HG03196 (cell line): Measurements from ENCODE around the gene EGLN1.

ENCODE experiments used
- ATAC-seq: cut with Tn5 transposase; IDR thresholded peaks from one replicate; pipeline ENCODE4 v1.9.1; 2021; ENCODE audit not compliant: unreplicated experiment

EGLN1 gene

DNA sequence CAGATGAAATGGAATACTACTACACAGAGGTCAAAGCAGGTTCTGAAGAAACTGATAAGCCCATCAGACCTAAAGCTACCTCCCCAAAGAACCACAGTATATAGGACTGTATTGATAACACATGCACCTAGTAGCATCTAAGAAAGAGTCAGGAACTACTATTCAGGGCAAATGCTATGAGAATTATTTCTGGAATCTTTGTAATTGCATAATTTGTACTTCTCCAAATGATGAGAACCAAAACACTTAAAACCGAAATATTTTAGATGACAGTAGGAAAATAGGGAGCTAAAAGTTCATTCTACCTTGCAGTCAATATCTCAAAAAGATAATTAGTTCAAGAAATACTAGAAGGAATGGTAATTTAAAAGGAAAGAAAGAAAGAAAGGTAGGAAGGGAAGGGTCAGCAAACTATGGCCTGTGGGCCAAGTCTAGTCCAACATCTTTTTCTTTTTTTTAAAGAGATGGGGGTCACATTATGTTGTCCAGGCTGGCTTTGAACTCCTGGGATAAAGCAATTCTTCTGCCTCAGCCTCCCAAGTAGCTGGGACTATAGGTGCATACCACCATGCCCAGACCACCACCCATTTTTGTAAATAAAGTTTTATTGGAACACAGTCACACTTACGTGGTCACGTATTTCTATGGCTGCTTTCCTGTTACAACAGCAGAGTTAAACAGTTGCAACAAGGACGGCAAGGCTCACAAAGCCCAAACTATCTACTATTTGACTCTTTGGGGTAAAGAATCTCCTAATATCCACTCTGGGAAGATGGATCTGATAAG lies 24.0 kb downstream of the EGLN1 start:
- ATAC-seq = no peak

DNA sequence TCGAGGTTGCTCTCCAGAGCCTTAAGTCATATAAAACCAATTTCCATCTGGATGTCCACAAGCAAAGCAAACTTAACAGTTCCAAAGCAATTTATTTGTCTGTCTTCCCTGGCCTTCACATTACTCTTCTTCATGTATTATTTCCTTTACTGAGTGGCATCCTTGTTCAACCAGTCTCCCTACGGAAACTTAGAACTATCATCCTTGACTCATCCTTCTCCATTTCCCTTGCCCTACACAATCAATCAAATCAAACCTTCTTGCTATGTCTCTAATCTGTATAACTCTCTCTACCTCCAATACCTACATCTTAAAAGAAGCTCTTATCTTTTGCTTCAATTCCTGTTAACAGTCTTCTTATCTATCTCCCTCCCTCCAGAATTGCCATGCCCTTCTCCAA lies 25.4 kb downstream of the EGLN1 start:
- ATAC-seq = no peak

GRCh38 chr1:231395998-231396390 lies 26.1 kb downstream of the EGLN1 start:
- no peak for ATAC-seq

DNA sequence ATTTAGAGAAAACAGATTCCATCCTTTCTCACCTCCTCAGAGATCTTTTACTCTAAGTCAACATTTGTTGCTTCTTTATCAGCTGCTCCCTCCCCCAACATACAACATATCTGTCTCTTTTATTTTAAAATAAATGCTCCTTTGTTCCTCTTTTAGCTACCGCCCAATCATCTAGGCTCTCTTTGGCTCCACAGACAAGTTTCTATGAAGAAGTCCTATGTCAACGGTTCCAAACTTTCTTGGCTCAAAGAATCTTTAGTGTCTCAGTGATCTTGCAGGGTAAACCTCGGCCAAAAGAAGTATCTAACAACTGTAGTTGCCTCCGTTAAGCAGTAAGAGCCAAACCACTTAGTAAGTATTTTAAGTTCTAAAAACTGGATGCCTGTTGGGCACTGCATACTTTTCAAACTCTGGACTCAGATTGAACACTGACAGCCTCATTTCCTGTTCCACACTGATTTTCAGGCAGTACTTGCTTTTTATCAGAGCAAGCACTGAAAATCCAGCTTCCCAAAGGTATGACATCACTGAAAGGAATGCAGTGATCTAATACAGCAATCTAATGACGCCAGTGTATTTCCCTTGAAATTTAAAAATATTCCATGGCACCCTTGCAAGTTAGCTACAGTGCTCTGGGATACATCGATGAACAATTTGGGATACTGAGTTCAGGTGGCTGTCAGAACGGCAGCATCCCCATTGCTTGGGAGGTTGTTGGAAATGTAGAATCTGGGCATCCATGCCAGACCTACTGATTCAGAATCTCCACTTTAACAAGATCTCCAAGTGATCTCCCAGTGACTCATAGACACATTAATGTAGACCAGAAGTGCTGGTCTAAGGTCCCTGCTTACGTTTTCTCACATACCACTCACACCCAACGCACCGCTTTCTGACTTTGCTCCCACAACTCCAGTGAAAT lies 26.8 kb downstream of the EGLN1 start:
- ATAC-seq = no peak

DNA sequence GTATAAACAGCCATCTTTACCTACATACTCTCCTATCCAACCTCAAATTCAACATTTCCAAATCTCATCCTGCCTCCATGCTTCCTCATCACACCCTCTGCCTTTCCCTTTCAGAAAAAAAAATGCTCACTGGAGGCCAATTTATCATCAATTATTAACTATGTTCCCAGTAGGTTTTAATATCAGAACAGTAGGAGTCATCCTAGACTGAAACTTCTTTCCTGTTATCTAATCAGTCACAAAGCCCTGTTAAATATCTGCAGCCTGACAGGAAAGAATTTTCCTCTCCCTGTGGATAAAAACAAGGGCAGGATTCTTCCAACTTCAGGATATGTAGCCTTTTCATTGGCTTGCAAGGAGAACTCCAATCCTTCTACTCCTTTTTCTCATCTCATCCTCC lies 28.4 kb downstream of the EGLN1 start:
- no peak for ATAC-seq

DNA sequence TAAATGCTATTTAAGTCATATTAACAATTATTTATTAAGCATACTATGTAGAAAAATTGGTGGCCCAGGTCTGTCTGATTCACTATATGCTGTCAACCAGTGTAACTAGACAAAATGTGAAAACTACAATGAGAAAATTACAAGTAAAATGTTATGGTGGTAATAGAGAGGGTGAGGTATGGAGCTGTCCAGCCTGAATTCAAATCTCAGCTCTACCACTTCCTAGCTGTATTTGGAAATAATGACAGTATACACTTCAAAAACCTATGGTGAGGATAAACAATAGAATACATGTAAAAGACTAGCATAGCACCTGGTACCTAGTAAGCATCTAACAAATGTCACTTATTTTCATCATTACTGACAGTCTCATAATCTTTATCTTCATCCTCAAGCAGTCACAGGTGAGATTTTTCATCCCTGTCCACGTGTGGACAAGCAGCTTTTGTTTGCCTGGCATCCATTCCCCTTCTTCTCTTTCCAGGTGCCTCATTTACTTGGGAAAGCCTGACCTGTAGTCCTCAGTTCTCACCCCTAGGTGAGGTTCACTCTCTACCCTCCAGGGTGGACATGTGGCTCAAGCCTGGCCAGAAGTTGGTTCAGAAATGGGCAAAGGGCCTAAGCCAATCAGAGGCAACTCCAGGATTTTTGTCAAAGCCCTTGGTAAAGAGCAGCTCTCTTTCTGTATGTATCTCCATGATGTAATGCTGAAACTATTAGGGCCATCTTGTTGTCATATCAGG lies 29.5 kb downstream of the EGLN1 start:
- ATAC-seq = no peak

DNA sequence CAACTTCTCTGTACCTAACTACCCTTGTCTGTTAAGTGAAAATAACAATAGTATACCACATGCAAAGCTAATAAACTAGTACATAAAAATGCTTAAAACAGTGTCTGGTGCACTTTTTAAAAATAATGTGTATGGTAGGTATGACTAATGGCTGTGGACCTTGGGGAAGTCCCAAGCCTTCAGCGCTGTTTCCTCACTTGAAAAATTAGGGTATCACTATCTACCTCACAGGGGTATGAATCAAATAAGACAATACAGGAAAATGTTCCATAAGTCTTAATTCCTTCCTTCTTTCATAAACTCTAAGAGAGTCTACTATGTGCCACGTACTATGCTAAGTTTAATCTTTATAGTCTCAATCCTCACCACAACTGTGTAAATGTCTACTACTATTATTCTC lies 32.0 kb downstream of the EGLN1 start:
- ATAC-seq = no peak

DNA sequence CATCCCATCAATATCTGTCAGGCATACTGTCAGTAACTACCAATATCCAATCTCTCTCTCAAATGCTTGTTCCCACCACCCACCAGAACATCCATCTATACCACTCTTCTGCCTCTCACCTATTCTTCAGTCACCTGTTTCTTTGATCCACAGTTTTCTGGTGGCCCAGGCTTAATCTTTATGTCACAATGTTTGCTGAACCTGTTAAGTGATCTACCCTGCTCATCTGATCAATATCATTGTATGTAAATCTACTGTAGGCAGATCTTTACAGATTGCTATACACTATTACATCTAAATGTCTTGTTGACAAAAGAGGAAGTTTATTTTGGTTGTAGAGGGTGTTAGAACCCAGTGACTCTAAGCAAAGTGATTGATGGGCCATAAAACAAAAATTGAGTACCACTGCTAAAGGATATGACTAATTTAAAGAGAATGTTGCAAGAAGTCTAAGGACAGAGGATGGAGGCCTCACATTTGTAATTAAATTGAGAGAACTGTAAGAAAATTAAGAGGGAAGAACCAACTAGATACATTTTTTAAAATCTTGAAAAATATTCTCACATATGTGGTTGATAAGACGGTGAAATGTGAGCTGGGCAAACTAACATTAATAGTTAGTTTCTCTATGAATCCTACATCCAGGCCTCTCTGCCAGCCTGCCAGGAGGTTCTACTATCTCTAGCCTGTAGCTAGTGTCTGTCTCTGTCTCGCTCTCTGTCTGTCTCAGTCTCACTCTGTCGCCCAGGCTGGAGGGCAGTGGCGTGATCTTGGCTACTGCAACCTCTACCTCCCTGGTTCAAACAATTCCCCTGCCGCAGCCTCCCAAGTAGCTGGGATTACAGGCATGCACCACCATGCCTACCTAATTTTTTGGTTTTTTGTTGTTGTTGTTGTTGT lies 34.1 kb downstream of the EGLN1 start:
- ATAC-seq = no peak

GRCh38 chr1:231386466-231386865 lies 35.6 kb downstream of the EGLN1 start:
- ATAC-seq = no peak

DNA sequence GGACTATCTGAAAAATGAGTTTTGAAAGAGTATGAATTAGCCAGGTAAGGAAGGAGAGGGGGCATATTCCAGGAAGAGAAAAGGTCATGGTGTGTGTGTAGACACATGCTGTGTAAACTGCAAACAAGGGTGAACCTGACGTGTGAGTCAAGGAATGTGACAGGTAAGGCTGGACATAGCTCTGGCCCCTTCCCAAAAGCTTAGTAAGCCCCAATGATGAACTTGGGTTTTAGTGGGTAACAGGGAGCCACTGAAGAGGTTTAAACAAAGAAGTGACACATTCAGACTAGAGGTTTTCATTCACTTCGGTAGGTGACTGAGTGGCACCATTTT lies 36.7 kb downstream of the EGLN1 start:
- no peak for ATAC-seq

- ATAC-seq = no peak
Observed at GRCh38 chr1:231384696-231385415, 37.2 kb downstream of the EGLN1 start.

DNA sequence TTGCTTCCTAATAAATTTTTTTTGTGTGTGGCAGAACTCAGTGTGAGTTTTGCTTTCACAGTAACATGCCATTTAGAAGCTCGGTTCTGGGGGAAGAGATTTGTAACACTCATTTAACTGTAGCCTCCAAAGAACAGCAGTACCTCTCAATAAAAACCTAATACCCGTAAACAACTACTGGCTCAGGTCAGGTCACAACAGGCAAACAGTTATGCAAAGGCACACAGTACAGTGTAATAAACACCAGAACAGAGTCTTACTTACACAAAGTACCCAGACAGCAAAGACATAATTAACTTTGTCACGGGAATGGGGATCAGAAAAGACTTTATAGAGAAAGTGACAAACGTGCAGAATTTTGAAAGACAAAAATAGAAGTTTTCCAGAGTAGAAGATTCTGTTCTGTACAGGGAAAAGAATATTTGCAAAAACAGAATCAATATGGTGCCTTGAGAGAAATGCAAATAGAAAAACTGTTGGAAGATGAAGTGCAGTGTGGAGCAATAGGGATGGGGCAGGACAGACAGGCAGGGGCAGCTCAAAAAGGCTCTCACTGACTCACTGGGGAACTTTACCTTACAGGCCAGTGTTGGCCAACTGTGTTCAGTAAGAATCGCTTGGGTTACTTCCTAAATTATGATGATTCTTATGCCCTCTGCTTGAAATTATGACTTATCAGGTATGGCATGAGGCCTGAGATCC lies 38.8 kb downstream of the EGLN1 start:
- ATAC-seq = no peak

DNA sequence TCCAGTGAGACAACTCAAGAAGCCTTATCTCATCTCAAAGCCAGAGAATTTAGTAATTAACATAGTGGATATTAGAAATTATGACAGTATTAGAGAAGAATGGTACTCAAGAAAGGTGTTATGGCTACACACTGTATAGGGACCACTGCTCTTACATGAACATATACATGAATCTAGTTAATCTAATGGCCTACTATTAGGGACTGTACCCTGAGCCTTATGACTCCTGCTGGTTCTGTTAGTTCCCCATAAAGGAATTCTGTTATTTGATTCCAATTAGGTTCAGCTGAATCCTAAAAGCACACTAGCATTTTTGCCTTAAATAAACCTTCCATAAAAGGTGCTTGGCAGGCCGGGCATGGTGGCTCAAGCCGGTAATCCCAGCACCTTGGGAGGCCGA lies 39.7 kb downstream of the EGLN1 start:
- no peak for ATAC-seq

- no peak for ATAC-seq
Observed at GRCh38 chr1:231381729-231382128, 40.4 kb downstream of the EGLN1 start.

DNA sequence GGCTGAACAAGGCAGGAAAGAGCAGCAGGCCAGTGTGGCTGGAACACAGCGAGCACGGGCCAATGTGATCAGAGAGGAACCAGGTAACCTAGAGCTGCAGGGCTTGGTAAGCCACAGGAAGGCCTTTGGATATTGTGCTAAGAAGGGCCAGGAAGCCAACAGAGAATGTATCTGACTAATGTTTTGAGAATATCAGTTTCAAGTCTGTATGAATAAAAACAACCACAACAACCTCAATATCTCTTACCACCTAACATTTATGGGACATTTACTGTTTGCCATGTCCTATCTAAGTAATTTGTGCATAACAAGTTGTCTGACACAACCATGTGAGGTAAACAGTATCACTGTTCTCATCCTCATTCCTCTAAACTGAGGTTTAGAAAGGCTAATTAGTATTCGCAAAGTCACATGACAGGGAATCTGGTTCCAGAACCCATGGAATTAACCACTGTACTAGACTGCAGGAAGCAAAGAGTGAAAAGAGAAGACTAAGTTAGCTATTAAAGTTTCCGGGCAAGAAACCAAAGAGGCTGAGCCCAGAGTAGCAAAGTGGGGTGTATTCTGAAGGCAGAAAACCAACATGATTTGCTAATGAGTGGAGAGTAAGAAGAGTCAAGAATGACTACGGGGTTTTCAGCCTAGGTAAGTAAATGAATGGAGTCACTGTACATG lies 45.1 kb downstream of the EGLN1 start:
- peak; percentile 64 for ATAC-seq

DNA sequence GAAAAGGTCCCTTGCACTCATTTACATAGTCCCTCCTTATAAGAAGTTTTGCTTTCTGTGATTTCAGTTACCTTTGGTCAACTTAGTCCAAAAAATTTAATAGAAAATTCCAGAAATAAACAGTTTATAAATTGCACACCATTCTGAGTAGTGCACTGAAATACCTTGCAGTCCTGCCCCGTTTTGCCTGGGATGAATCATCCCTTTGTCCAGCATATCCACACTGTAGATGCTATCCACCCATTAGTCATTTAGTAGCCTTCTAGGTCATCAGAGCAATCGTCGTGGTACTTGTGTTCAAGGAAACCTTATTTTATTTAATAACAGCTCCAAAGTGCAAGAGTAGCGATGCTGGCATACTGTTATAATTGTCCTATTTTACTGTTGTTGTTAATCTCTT lies 46.0 kb downstream of the EGLN1 start:
- ATAC-seq = no peak

- no peak for ATAC-seq
Observed at GRCh38 chr1:231374394-231374793, 47.7 kb downstream of the EGLN1 start.

GRCh38 chr1:231372501-231372900 lies 49.6 kb downstream of the EGLN1 start:
- ATAC-seq = no peak

GRCh38 chr1:231369282-231369681 lies 52.8 kb downstream of the EGLN1 start:
- ATAC-seq = no peak
